ENCODE results near the gene NOP10.

NOP10 gene

GRCh38 chr15:34335176-34336032 lies 7.5 kb downstream of the NOP10 start:
- H3K4me3 ChIP-seq (ENCODE audit: low read length, poor library complexity, severe bottlenecking), result peak overlapping the region; percentile 84
- H3K4me1 ChIP-seq (ENCODE audit: insufficient read depth, low read length, poor library complexity, severe bottlenecking), result peaks cover 65% of the 10 kb centered on the region
- no peaks in the 10 kb centered on the region for H3K36me3 ChIP-seq (ENCODE audit: insufficient read depth, low read length)
- peaks cover 34% of the 10 kb centered on the region for H3F3A ChIP-seq (ENCODE audit: low read depth)
- no peaks in the 10 kb centered on the region for H3K9me3 ChIP-seq (ENCODE audit: insufficient read depth, low read depth, low read length)
- H3K9ac ChIP-seq (ENCODE audit: low read depth, low read length, poor library complexity, severe bottlenecking), result peak overlapping the region; percentile 91
- H2AFZ ChIP-seq (ENCODE audit: low read length), result no peak overlapping the region
- H3K27me3 ChIP-seq (ENCODE audit: insufficient read depth, low read length, poor library complexity, severe bottlenecking), result no peaks in the 10 kb centered on the region
- H3K79me2 ChIP-seq (ENCODE audit: insufficient read depth, low read length), result peaks cover 84% of the 10 kb centered on the region
- no peak for TF ChIP-seq EZH2phosphoT487 (IDR thresholded peaks at IDR 0.05; ENCODE audit: borderline replicate concordance)
- TF ChIP-seq, protein P1, sequence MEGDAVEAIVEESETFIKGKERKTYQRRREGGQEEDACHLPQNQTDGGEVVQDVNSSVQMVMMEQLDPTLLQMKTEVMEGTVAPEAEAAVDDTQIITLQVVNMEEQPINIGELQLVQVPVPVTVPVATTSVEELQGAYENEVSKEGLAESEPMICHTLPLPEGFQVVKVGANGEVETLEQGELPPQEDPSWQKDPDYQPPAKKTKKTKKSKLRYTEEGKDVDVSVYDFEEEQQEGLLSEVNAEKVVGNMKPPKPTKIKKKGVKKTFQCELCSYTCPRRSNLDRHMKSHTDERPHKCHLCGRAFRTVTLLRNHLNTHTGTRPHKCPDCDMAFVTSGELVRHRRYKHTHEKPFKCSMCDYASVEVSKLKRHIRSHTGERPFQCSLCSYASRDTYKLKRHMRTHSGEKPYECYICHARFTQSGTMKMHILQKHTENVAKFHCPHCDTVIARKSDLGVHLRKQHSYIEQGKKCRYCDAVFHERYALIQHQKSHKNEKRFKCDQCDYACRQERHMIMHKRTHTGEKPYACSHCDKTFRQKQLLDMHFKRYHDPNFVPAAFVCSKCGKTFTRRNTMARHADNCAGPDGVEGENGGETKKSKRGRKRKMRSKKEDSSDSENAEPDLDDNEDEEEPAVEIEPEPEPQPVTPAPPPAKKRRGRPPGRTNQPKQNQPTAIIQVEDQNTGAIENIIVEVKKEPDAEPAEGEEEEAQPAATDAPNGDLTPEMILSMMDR (conservative IDR thresholded peaks at IDR 0.05; ENCODE audit: low read length), result no peak
- no peaks in the 10 kb centered on the region for H4K20me1 ChIP-seq (ENCODE audit: insufficient read depth, low read length, poor library complexity, severe bottlenecking)
- no peaks in the 10 kb centered on the region for H3K9me2 ChIP-seq (replicated peaks; ENCODE audit: low read depth, low read length)
- H3K4me2 ChIP-seq (ENCODE audit: low read depth, low read length, poor library complexity, severe bottlenecking), result peak overlapping the region; percentile 75

DNA sequence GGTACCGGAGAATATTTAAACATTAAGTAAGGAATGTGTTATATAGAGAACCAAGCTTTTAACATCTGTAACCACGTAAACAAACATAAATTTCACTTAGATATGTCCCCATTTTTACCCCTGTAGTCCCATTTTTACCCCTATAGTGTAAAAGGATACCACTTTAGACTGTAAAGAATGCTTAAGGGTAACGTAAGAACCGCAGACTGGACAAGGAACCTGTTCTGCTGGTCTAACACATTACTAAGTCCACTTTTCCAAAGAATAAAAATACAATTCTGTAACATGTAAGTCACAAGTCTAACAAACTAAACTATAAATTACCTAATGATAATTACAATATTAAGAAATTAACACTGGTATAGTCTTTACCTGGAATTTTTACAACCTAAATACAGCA lies 8.3 kb downstream of the NOP10 start:
- H4K20me1 ChIP-seq (ENCODE audit: insufficient read depth, low read length, poor library complexity, severe bottlenecking), result no peaks in the 10 kb centered on the region
- peak overlapping the region; percentile 75 for H3K4me2 ChIP-seq (ENCODE audit: low read depth, low read length, poor library complexity, severe bottlenecking)
- H3K4me1 ChIP-seq (ENCODE audit: insufficient read depth, low read length, poor library complexity, severe bottlenecking), result peaks cover 65% of the 10 kb centered on the region
- no peaks in the 10 kb centered on the region for H3K36me3 ChIP-seq (ENCODE audit: insufficient read depth, low read length)
- no peak for TF ChIP-seq EZH2phosphoT487 (IDR thresholded peaks at IDR 0.05; ENCODE audit: borderline replicate concordance)
- TF ChIP-seq, protein P1 (conservative IDR thresholded peaks at IDR 0.05; ENCODE audit: low read length), result no peak
- peak overlapping the region; percentile 84 for H3K4me3 ChIP-seq (ENCODE audit: low read length, poor library complexity, severe bottlenecking)
- no peaks in the 10 kb centered on the region for H3K27me3 ChIP-seq (ENCODE audit: insufficient read depth, low read length, poor library complexity, severe bottlenecking)
- no peaks in the 10 kb centered on the region for H3K9me2 ChIP-seq (replicated peaks; ENCODE audit: low read depth, low read length)
- H3K9ac ChIP-seq (ENCODE audit: low read depth, low read length, poor library complexity, severe bottlenecking), result peak overlapping the region; percentile 91
- H3K9me3 ChIP-seq (ENCODE audit: insufficient read depth, low read depth, low read length), result no peaks in the 10 kb centered on the region
- H3F3A ChIP-seq (ENCODE audit: low read depth), result peaks cover 34% of the 10 kb centered on the region
- no peak overlapping the region for H2AFZ ChIP-seq (ENCODE audit: low read length)
- H3K79me2 ChIP-seq (ENCODE audit: insufficient read depth, low read length), result peaks cover 84% of the 10 kb centered on the region

- TF ChIP-seq EZH2phosphoT487 (IDR thresholded peaks at IDR 0.05; ENCODE audit: borderline replicate concordance), result no peak
- TF ChIP-seq, protein P1 (conservative IDR thresholded peaks at IDR 0.05; ENCODE audit: low read length), result no peak
- peak overlapping the region; percentile 75 for H3K4me2 ChIP-seq (ENCODE audit: low read depth, low read length, poor library complexity, severe bottlenecking)
Observed at GRCh38 chr15:34332553-34333120, 10.3 kb downstream of the NOP10 start.

More at GRCh38 chr15:34332553-34333120, 10.3 kb downstream of the NOP10 start:
- no peaks in the 10 kb centered on the region for H3K36me3 ChIP-seq (ENCODE audit: insufficient read depth, low read length)
- H3F3A ChIP-seq (ENCODE audit: low read depth), result peaks cover 34% of the 10 kb centered on the region
- peak overlapping the region; percentile 91 for H3K9ac ChIP-seq (ENCODE audit: low read depth, low read length, poor library complexity, severe bottlenecking)
- peaks cover 93% of the 10 kb centered on the region for H3K79me2 ChIP-seq (ENCODE audit: insufficient read depth, low read length)
- no peak overlapping the region for H2AFZ ChIP-seq (ENCODE audit: low read length)
- H3K27me3 ChIP-seq (ENCODE audit: insufficient read depth, low read length, poor library complexity, severe bottlenecking), result no peaks in the 10 kb centered on the region
- H3K4me3 ChIP-seq (ENCODE audit: low read length, poor library complexity, severe bottlenecking), result peak overlapping the region; percentile 84
- H3K4me1 ChIP-seq (ENCODE audit: insufficient read depth, low read length, poor library complexity, severe bottlenecking), result peaks cover 76% of the 10 kb centered on the region
- no peaks in the 10 kb centered on the region for H4K20me1 ChIP-seq (ENCODE audit: insufficient read depth, low read length, poor library complexity, severe bottlenecking)
- no peaks in the 10 kb centered on the region for H3K9me3 ChIP-seq (ENCODE audit: insufficient read depth, low read depth, low read length)
- no peaks in the 10 kb centered on the region for H3K9me2 ChIP-seq (replicated peaks; ENCODE audit: low read depth, low read length)
